Astrocyte of the spinal cord (primary cell): Measurements from ENCODE around the gene MAP4K4.

Source experiments
- DNase-seq: peaks from one replicate; pipeline ENCODE4 v3.0.0; 2011; ENCODE audit warnings: low read depth, low spot score
- H3K4me3 ChIP-seq: 2 replicates; pipeline ENCODE4 v1.5.1; 2011; ENCODE audit warnings: low read depth, mild to moderate bottlenecking, low read length, moderate library complexity
- CTCF ChIP-seq: IDR thresholded peaks from 2 replicates; pipeline ENCODE4 v1.5.1; 2012; ENCODE audit warnings: low read depth, mild to moderate bottlenecking, low read length, inconsistent platforms
- in situ Hi-C: cut with HindIII; loops from 2 replicates; pipeline ENCODE4 v1.10.0; 2017; ENCODE audit warnings: low sequenced_read_pairs

MAP4K4 gene

GRCh38 chr2:101710036-101710435 is 12.5 kb downstream of the MAP4K4 start:
- DNase-seq = no peak
- in situ Hi-C loops = no loop called here
- TF ChIP-seq CTCF = no peak
- H3K4me3 ChIP-seq = no peak overlapping the region

- no peak overlapping the region for H3K4me3 ChIP-seq
- in situ Hi-C loops = no loop called here
- no peak for DNase-seq
- TF ChIP-seq CTCF = no peak
These were observed 13.2 kb downstream of the MAP4K4 start for GRCh38 chr2:101710471-101711318.

GRCh38 chr2:101714118-101714517 is 16.6 kb downstream of the MAP4K4 start:
- in situ Hi-C loops = no loop called here
- no peak for TF ChIP-seq CTCF
- H3K4me3 ChIP-seq = no peak overlapping the region
- no peak for DNase-seq

- no peak for DNase-seq
- no peak overlapping the region for H3K4me3 ChIP-seq
- in situ Hi-C loops = no loop called here
- no peak for TF ChIP-seq CTCF
These were observed 19.8 kb downstream of the MAP4K4 start for GRCh38 chr2:101717071-101717845.

GRCh38 chr2:101718479-101718878 is 21.0 kb downstream of the MAP4K4 start:
- TF ChIP-seq CTCF = no peak
- H3K4me3 ChIP-seq = no peak overlapping the region
- in situ Hi-C loops = no loop called here
- DNase-seq = no peak

GRCh38 chr2:101718993-101719571 is 21.6 kb downstream of the MAP4K4 start:
- in situ Hi-C loops = no loop called here
- no peak overlapping the region for H3K4me3 ChIP-seq
- DNase-seq = no peak
- no peak for TF ChIP-seq CTCF
